HEK293 (cell line): ENCODE results near the gene NOC2L.

Experiments used
- CTCF ChIA-PET: fragments of 350-600 bp; formaldehyde crosslinking; extraction: SDS; loops from one replicate; lab custom pipeline; 2021; ENCODE audit warnings: antibody characterized with exemption; lab: Yijun Ruan, JAX
- POLR2A ChIA-PET: fragments of 300-600 bp; formaldehyde crosslinking; extraction: SDS; loops from one replicate; lab custom pipeline; 2020; ENCODE audit warnings: antibody characterized with exemption, inconsistent platforms; lab: Yijun Ruan, JAX
- H3K27ac ChIP-seq: fragments of 200-500 bp; sonication (Bioruptor generic); 2 replicates; pipeline ENCODE4 v1.5.1; 2014; ENCODE audit warnings: low read depth, low read length, control low read depth, inconsistent platforms; ENCODE audit errors: extremely low read depth
- H3K36me3 ChIP-seq, 2 experiments: fragments of 200-500 bp in 1 of 2; sonication (Bioruptor generic) in 1 of 2; 1 replicate in 1 of 2; 2 replicates in 1 of 2; pipeline ENCODE4 v1.5.1; 2014 to 2017; ENCODE audit warnings: inconsistent platforms in 2 of 2, low read length in 2 of 2; ENCODE audit not compliant: control insufficient read depth in 2 of 2, insufficient read depth in 1 of 2
- H3K4me1 ChIP-seq: fragments of 200-500 bp; sonication (Bioruptor generic); 2 replicates; pipeline ENCODE4 v1.5.1; 2014; ENCODE audit warnings: mild to moderate bottlenecking, low read length, inconsistent platforms; ENCODE audit not compliant: control insufficient read depth, insufficient read depth
- H3K4me3 ChIP-seq: 2 replicates; pipeline ENCODE4 v1.5.1; 2011; ENCODE audit warnings: low read depth, mild to moderate bottlenecking, control low read depth, low read length, moderate library complexity
- H3K9me3 ChIP-seq: fragments of 200-500 bp; sonication (Bioruptor generic); 2 replicates; pipeline ENCODE4 v1.5.1; 2014; ENCODE audit warnings: low read depth, low read length, inconsistent platforms; ENCODE audit not compliant: control insufficient read depth, insufficient read depth
- ATF2 ChIP-seq: fragments of 450-650 bp; formaldehyde crosslinking; IDR thresholded peaks from 2 replicates; pipeline ENCODE4 v1.5.1; 2016; ENCODE audit warnings: missing biosample characterization, missing genetic modification characterization, low read depth
- GLIS2 ChIP-seq: fragments of 450-650 bp; formaldehyde crosslinking; IDR thresholded peaks from 2 replicates; pipeline ENCODE4 v1.5.1; 2016; ENCODE audit warnings: missing biosample characterization, missing genetic modification characterization
- RBAK ChIP-seq: fragments of 450-650 bp; formaldehyde crosslinking; IDR thresholded peaks from 2 replicates; pipeline ENCODE4 v1.5.1; 2016; ENCODE audit warnings: missing biosample characterization, missing genetic modification characterization
- YY1 ChIP-seq: fragments of 450-650 bp; formaldehyde crosslinking; IDR thresholded peaks from 2 replicates; pipeline ENCODE4 v1.5.1; 2018; ENCODE audit warnings: missing biosample characterization, missing genetic modification characterization
- ZBTB21 ChIP-seq: fragments of 450-650 bp; formaldehyde crosslinking; IDR thresholded peaks from 2 replicates; pipeline ENCODE4 v1.5.1; 2017; ENCODE audit warnings: missing biosample characterization, missing genetic modification characterization
- ZEB2 ChIP-seq: fragments of 450-650 bp; formaldehyde crosslinking; IDR thresholded peaks from 2 replicates; pipeline ENCODE4 v1.5.1; 2016; ENCODE audit warnings: missing biosample characterization, missing genetic modification characterization
- ZNF114 ChIP-seq: fragments of 450-650 bp; formaldehyde crosslinking; IDR thresholded peaks from 2 replicates; pipeline ENCODE4 v1.5.0; 2017; ENCODE audit warnings: missing biosample characterization, missing genetic modification characterization
- ZNF133 ChIP-seq: fragments of 450-650 bp; formaldehyde crosslinking; IDR thresholded peaks from 2 replicates; pipeline ENCODE4 v1.5.1; 2016; ENCODE audit warnings: missing biosample characterization, missing genetic modification characterization
- ZNF16 ChIP-seq: fragments of 450-650 bp; formaldehyde crosslinking; IDR thresholded peaks from 2 replicates; pipeline ENCODE4 v1.5.1; 2016; ENCODE audit warnings: low read depth, missing biosample characterization, missing genetic modification characterization
- ZNF175 ChIP-seq: fragments of 450-650 bp; formaldehyde crosslinking; IDR thresholded peaks from 2 replicates; pipeline ENCODE4 v1.5.1; 2016; ENCODE audit warnings: missing biosample characterization, missing genetic modification characterization
- ZNF202 ChIP-seq: fragments of 450-650 bp; formaldehyde crosslinking; IDR thresholded peaks from 2 replicates; pipeline ENCODE4 v1.5.1; 2016; ENCODE audit warnings: missing biosample characterization, missing genetic modification characterization, borderline replicate concordance
- ZNF239 ChIP-seq: fragments of 450-650 bp; formaldehyde crosslinking; IDR thresholded peaks from 2 replicates; pipeline ENCODE4 v1.5.1; 2016; ENCODE audit warnings: missing biosample characterization, missing genetic modification characterization
- ZNF366 ChIP-seq: fragments of 450-650 bp; formaldehyde crosslinking; conservative IDR thresholded peaks from 2 replicates; pipeline ENCODE4 v1.5.1; 2016; ENCODE audit warnings: missing biosample characterization, missing genetic modification characterization
- ZNF433 ChIP-seq: fragments of 450-650 bp; formaldehyde crosslinking; IDR thresholded peaks from 2 replicates; pipeline ENCODE4 v1.5.1; 2016; ENCODE audit warnings: missing biosample characterization, missing genetic modification characterization, low read depth
- ZNF473 ChIP-seq: fragments of 450-650 bp; formaldehyde crosslinking; IDR thresholded peaks from 2 replicates; pipeline ENCODE4 v1.5.1; 2017; ENCODE audit warnings: missing biosample characterization, missing genetic modification characterization
- ZNF48 ChIP-seq: fragments of 450-650 bp; formaldehyde crosslinking; IDR thresholded peaks from 2 replicates; pipeline ENCODE4 v1.5.1; 2016; ENCODE audit warnings: missing biosample characterization, missing genetic modification characterization
- ZNF558 ChIP-seq: fragments of 450-650 bp; formaldehyde crosslinking; IDR thresholded peaks from 2 replicates; pipeline ENCODE4 v1.5.1; 2016; ENCODE audit warnings: missing biosample characterization, missing genetic modification characterization
- ZNF623 ChIP-seq: fragments of 450-650 bp; formaldehyde crosslinking; IDR thresholded peaks from 2 replicates; pipeline ENCODE4 v1.5.1; 2016; ENCODE audit warnings: missing biosample characterization, missing genetic modification characterization
- ZNF626 ChIP-seq: fragments of 450-650 bp; sonication (Bioruptor Pico); formaldehyde crosslinking; IDR thresholded peaks from 2 replicates; pipeline ENCODE4 v1.5.1; 2018; ENCODE audit warnings: missing biosample characterization, missing genetic modification characterization, inconsistent platforms
- ZNF654 ChIP-seq: fragments of 450-650 bp; formaldehyde crosslinking; IDR thresholded peaks from 2 replicates; pipeline ENCODE4 v1.5.1; 2016; ENCODE audit warnings: low read depth, missing biosample characterization, missing genetic modification characterization
- ZNF658 ChIP-seq: fragments of 450-650 bp; formaldehyde crosslinking; IDR thresholded peaks from 2 replicates; pipeline ENCODE4; 2016; ENCODE audit warnings: missing biosample characterization, missing genetic modification characterization
- ZNF76 ChIP-seq: fragments of 450-650 bp; formaldehyde crosslinking; IDR thresholded peaks from 2 replicates; pipeline ENCODE4; 2016; ENCODE audit warnings: low read depth, missing biosample characterization, missing genetic modification characterization, borderline replicate concordance
- ZNF785 ChIP-seq: fragments of 450-650 bp; formaldehyde crosslinking; IDR thresholded peaks from 2 replicates; pipeline ENCODE4 v1.5.1; 2016; ENCODE audit warnings: missing biosample characterization, missing genetic modification characterization
- ZNF837 ChIP-seq: fragments of 450-650 bp; formaldehyde crosslinking; IDR thresholded peaks from 2 replicates; pipeline ENCODE4 v1.5.1; 2016; ENCODE audit warnings: missing biosample characterization, missing genetic modification characterization
- ZSCAN18 ChIP-seq: fragments of 450-650 bp; formaldehyde crosslinking; IDR thresholded peaks from 2 replicates; pipeline ENCODE4 v1.5.1; 2016; ENCODE audit warnings: missing biosample characterization, missing genetic modification characterization
- ZSCAN23 ChIP-seq: fragments of 450-650 bp; formaldehyde crosslinking; IDR thresholded peaks from 2 replicates; pipeline ENCODE4 v1.5.1; 2016; ENCODE audit warnings: missing biosample characterization, missing genetic modification characterization

NOC2L gene

GRCh38 chr1:953524-954320, 5.3 kb downstream of the NOC2L start:
- CTCF ChIA-PET = interaction anchor here (0.6 to 1.4 kb wide), 4 partner anchors 9 to 84 kb away, joined by 3 to 6 read pairs (median 4); no protein-coding TSS in a partner anchor
- H3K4me3 ChIP-seq = no peak overlapping the region
- no peaks in the 10 kb centered on the region for H3K9me3 ChIP-seq
- POLR2A ChIA-PET = interaction anchor here (0.7 to 2.6 kb wide), 4 partner anchors 9 to 37 kb away, joined by 3 to 12 read pairs (median 4); no protein-coding TSS in a partner anchor
- no peak for TF ChIP-seq ZNF433 (tag by site-specific recombination)
- TF ChIP-seq ATF2 = no peak
- no peak for TF ChIP-seq ZNF133 (tag by site-specific recombination)
- TF ChIP-seq ZSCAN18 = no peak
- TF ChIP-seq ZNF48 = no peak
- TF ChIP-seq ZNF785 = no peak
- TF ChIP-seq ZNF76 = no peak
- no peak for TF ChIP-seq ZNF114
- TF ChIP-seq ZNF654 (tag by site-specific recombination) = no peak
- no peak for TF ChIP-seq GLIS2 (tag by site-specific recombination)
- no peak for TF ChIP-seq ZNF558 (tag by site-specific recombination)
- no peak for TF ChIP-seq ZNF366
- TF ChIP-seq ZEB2 (tag by site-specific recombination) = no peak
- H3K27ac ChIP-seq = no peak overlapping the region
- no peaks in the 10 kb centered on the region for H3K4me1 ChIP-seq
- peaks cover 12 to 90% of the 10 kb centered on the region in 2 experiments; a peak in 2 of 3 replicates for H3K36me3 ChIP-seq

- H3K9me3 ChIP-seq = no peaks in the 10 kb centered on the region
- H3K36me3 ChIP-seq = peaks cover 12 to 100% of the 10 kb centered on the region in 2 experiments; a peak in 2 of 3 replicates
- H3K4me3 ChIP-seq = no peak overlapping the region
- TF ChIP-seq ZNF202 (tag by site-specific recombination) (no peak), ZNF175 (tag by site-specific recombination) (no peak), YY1 (tag by site-specific recombination) (no peak), ZNF626 (tag by site-specific recombination) (no peak), ZNF239 (tag by site-specific recombination) (no peak), ZNF473 (tag by site-specific recombination) (no peak), ZNF623 (no peak), ATF2 (no peak), ZSCAN23 (tag by site-specific recombination) (no peak), RBAK (tag by site-specific recombination) (no peak), ZNF16 (tag by site-specific recombination) (no peak), ZNF837 (tag by site-specific recombination) (no peak), ZNF658 (tag by site-specific recombination) (no peak), ZBTB21 (tag by site-specific recombination) (no peak)
- CTCF ChIA-PET = interaction anchor here (1.0 to 1.4 kb wide), 2 partner anchors 8 to 42 kb away, joined by 4 read pairs; no protein-coding TSS in a partner anchor
- no peak overlapping the region for H3K27ac ChIP-seq
- no peaks in the 10 kb centered on the region for H3K4me1 ChIP-seq
- POLR2A ChIA-PET = interaction anchor here (0.7 to 2.6 kb wide), 3 partner anchors 8 to 36 kb away, joined by 3 to 12 read pairs (median 4); no protein-coding TSS in a partner anchor
Measured at GRCh38 chr1:952603-953002, 6.5 kb downstream of the NOC2L start.
